DMS 273 treated with DMSO at 0.1 percent for 48 hours (cell line): Measurements from ENCODE around the gene PPARD.
"Not testable (repeated sequence)": the region's sequence is repeated elsewhere in the genome, so short reads cannot be mapped to it uniquely, and the experiment has no call there.

Experiments
- DNase-seq: peaks from one replicate; lab custom pipeline; 2025; lab: John Stamatoyannopoulos, UW

PPARD gene

GRCh38 chr6:35438378-35439065 lies 96.2 kb downstream of the PPARD start:
- DNase-seq = not testable (repeated sequence)

GRCh38 chr6:35439308-35439707 lies 97.0 kb downstream of the PPARD start:
- no peak for DNase-seq

- no peak for DNase-seq
Measured at GRCh38 chr6:35441205-35441604, 98.8 kb downstream of the PPARD start.

- no peak for DNase-seq
Measured at GRCh38 chr6:35441642-35442041, 99.3 kb downstream of the PPARD start.

GRCh38 chr6:35442693-35443092 lies 100.3 kb downstream of the PPARD start:
- DNase-seq = no peak

GRCh38 chr6:35443341-35444030 lies 101.1 kb downstream of the PPARD start:
- DNase-seq = no peak

GRCh38 chr6:35445691-35446090 lies 103.3 kb downstream of the PPARD start:
- DNase-seq = no peak

- peak; percentile 18 for DNase-seq
Measured at GRCh38 chr6:35448191-35448590, 105.8 kb downstream of the PPARD start.

- peak; percentile 22 for DNase-seq
Measured at GRCh38 chr6:35449287-35449881, 107.0 kb downstream of the PPARD start.

GRCh38 chr6:35451354-35452182 lies 109.2 kb downstream of the PPARD start:
- no peak for DNase-seq

- no peak for DNase-seq
Measured at GRCh38 chr6:35452183-35453090, 110.1 kb downstream of the PPARD start, which contains the start of gene FANCE. Gene FANCE, plus strand, starts transcription at chr6:35452338. Its CDS starts 208 bp downstream, at chr6:35452546.

- DNase-seq = no peak
Measured at GRCh38 chr6:35453236-35453635, 110.9 kb downstream of the PPARD start.

GRCh38 chr6:35454391-35455110 lies 112.2 kb downstream of the PPARD start:
- DNase-seq = peak; percentile 18

GRCh38 chr6:35457907-35458306 lies 115.5 kb downstream of the PPARD start:
- DNase-seq = no peak

- no peak for DNase-seq
Measured at GRCh38 chr6:35461270-35461669, 118.9 kb downstream of the PPARD start.

- no peak for DNase-seq
Measured at GRCh38 chr6:35463292-35463691, 120.9 kb downstream of the PPARD start.

- no peak for DNase-seq
Measured at GRCh38 chr6:35465646-35466045, 123.3 kb downstream of the PPARD start.

- peak; percentile 91 for DNase-seq
Measured at GRCh38 chr6:35468181-35468979, 126.0 kb downstream of the PPARD start, which contains the start of gene RPL10A. Gene RPL10A, plus strand, starts transcription at chr6:35468401. Its CDS starts 34 bp downstream, at chr6:35468435.

- no peak for DNase-seq
Measured at GRCh38 chr6:35468980-35469750, 126.8 kb downstream of the PPARD start.
